NCI-H446 (cell line): ENCODE data around the gene USP47.
A peak's percentile ranks its signal among the peaks of the same experiment; 100 is the strongest.

Experiments
- DNase-seq, 2 experiments: peaks; one replicate each; lab custom pipeline; 2025; lab: John Stamatoyannopoulos, UW

Gene USP47

GRCh38 chr11:11864803-11865202 lies 23.0 kb downstream of the USP47 start:
- DNase-seq: no peak

GRCh38 chr11:11865449-11865848 lies 23.7 kb downstream of the USP47 start:
- no peak for DNase-seq

GRCh38 chr11:11866203-11866602 lies 24.4 kb downstream of the USP47 start:
- no peak for DNase-seq

- no peak for DNase-seq
Measured at GRCh38 chr11:11867720-11868119, 25.9 kb downstream of the USP47 start.

- DNase-seq: no peak
Measured at GRCh38 chr11:11871991-11872401, 30.2 kb downstream of the USP47 start.

- DNase-seq: peak in 1 of 2 experiments; percentile 38
Measured at GRCh38 chr11:11876458-11876857, 34.7 kb downstream of the USP47 start.

GRCh38 chr11:11880179-11880578 lies 38.4 kb downstream of the USP47 start:
- DNase-seq: no peak

GRCh38 chr11:11882539-11882938 lies 40.8 kb downstream of the USP47 start:
- no peak for DNase-seq

GRCh38 chr11:11884351-11884750 lies 42.6 kb downstream of the USP47 start:
- DNase-seq: no peak

GRCh38 chr11:11884774-11885481 lies 43.2 kb downstream of the USP47 start:
- DNase-seq: no peak

GRCh38 chr11:11894486-11894885 lies 52.7 kb downstream of the USP47 start:
- no peak for DNase-seq

- DNase-seq: no peak
Measured at GRCh38 chr11:11895672-11896071, 53.9 kb downstream of the USP47 start.

GRCh38 chr11:11898648-11899047 lies 56.9 kb downstream of the USP47 start:
- no peak for DNase-seq

- DNase-seq: no peak
Measured at GRCh38 chr11:11899401-11899800, 57.6 kb downstream of the USP47 start.

GRCh38 chr11:11901929-11902328 lies 60.2 kb downstream of the USP47 start:
- DNase-seq: no peak

- DNase-seq: no peak
Measured at GRCh38 chr11:11909727-11910126, 68.0 kb downstream of the USP47 start.

- DNase-seq: no peak
Measured at GRCh38 chr11:11910541-11910940, 68.8 kb downstream of the USP47 start.

- DNase-seq: no peak
Measured at GRCh38 chr11:11913395-11913794, 71.6 kb downstream of the USP47 start.

GRCh38 chr11:11915625-11916024 lies 73.9 kb downstream of the USP47 start:
- DNase-seq: no peak

- DNase-seq: peak; percentile 4 to 48
Measured at GRCh38 chr11:11916981-11917399, 75.2 kb downstream of the USP47 start.

- no peak for DNase-seq
Measured at GRCh38 chr11:11923828-11924227, 82.1 kb downstream of the USP47 start.

GRCh38 chr11:11929920-11930319 lies 88.1 kb downstream of the USP47 start:
- DNase-seq: no peak

GRCh38 chr11:11931461-11932055 lies 89.8 kb downstream of the USP47 start:
- DNase-seq: peak; percentile 25 to 60

GRCh38 chr11:11935536-11935935 lies 93.8 kb downstream of the USP47 start:
- DNase-seq: no peak
